H1 (cell line): ENCODE data around the gene SIK3. TPM values are rescaled to one million over a fixed set of nuclear protein-coding genes. Genes with fewer than 3 reads are reported as not detected.

Experiments
- CTCF ChIA-PET: fragments of 300-600 bp; sonication (Branson Sonifier 250); formaldehyde crosslinking; loops from one replicate; lab custom pipeline; 2021; ENCODE audit not compliant: partially characterized antibody; lab: Charles Lee
- POLR2A ChIA-PET: fragments of 300-600 bp; sonication (Branson Sonifier 250); formaldehyde crosslinking; loops from one replicate; lab custom pipeline; 2021; ENCODE audit warnings: inconsistent platforms; ENCODE audit not compliant: partially characterized antibody; lab: Charles Lee
- DNase-seq, 2 experiments: peaks; one replicate each; pipeline versions ENCODE4 v3.0.0 to v3.0.0-alpha.2; 2010 to 2022; ENCODE audit warnings: low spot score in 2 of 2, low read depth in 1 of 2, mixed read lengths in 1 of 2
- FAIRE-seq: peaks from 2 replicates; lab custom pipeline; 2011; peaks lifted over from hg19 to GRCh38; lab: Jason Lieb, UNC
- H2AFZ ChIP-seq: 2 replicates; pipeline ENCODE4 v1.8.1; 2012; ENCODE audit warnings: low read length, inconsistent platforms
- H2AK5ac ChIP-seq: 2 replicates; pipeline ENCODE4 v1.6.1; 2013; ENCODE audit warnings: low read depth, low read length
- H2BK120ac ChIP-seq: replicated peaks from 2 replicates; pipeline ENCODE3; 2013; ENCODE audit warnings: low read depth, low read length, inconsistent platforms
- H2BK12ac ChIP-seq: 2 replicates; pipeline ENCODE4 v1.6.1; 2013; ENCODE audit warnings: low read depth, low read length
- H2BK15ac ChIP-seq: 2 replicates; pipeline ENCODE4 v1.6.1; 2013; ENCODE audit warnings: low read length
- H2BK20ac ChIP-seq: 2 replicates; pipeline ENCODE4 v1.6.1; 2013; ENCODE audit warnings: low read length
- H2BK5ac ChIP-seq: 2 replicates; pipeline ENCODE4 v1.6.1; 2013; ENCODE audit warnings: low read depth, low read length
- H3K14ac ChIP-seq: 2 replicates; pipeline ENCODE4 v1.6.1; 2013; ENCODE audit warnings: inconsistent platforms; ENCODE audit not compliant: insufficient read length
- H3K18ac ChIP-seq: 2 replicates; pipeline ENCODE4 v1.6.1; 2013; ENCODE audit warnings: low read length; ENCODE audit errors: extremely low read depth
- H3K23ac ChIP-seq: 2 replicates; pipeline ENCODE4 v1.6.1; 2013; ENCODE audit warnings: inconsistent platforms; ENCODE audit not compliant: insufficient read length
- H3K23me2 ChIP-seq: 2 replicates; pipeline ENCODE4 v1.6.1; 2013; ENCODE audit warnings: low read depth, low read length
- H3K27ac ChIP-seq: 2 replicates; pipeline ENCODE4 v1.6.1; 2011; ENCODE audit warnings: low read depth, low read length, inconsistent platforms
- H3K27me3 ChIP-seq, 4 experiments: replicated peaks in 1 of 4; 1 replicate in 1 of 4; 2 replicates in 3 of 4; pipeline versions ENCODE4 v1.6.1 to v1.8.1; 2011 to 2013; ENCODE audit warnings: low read length in 3 of 4, mild to moderate bottlenecking in 3 of 4, inconsistent platforms in 2 of 4, mixed read lengths in 2 of 4, moderate library complexity in 1 of 4; ENCODE audit not compliant: control insufficient read depth in 3 of 4, insufficient read depth in 3 of 4; ENCODE audit errors: extremely low read depth in 1 of 4
- H3K36me3 ChIP-seq, 4 experiments: 2 replicates each; pipeline versions ENCODE4 v1.6.1 to v1.8.1; 2011 to 2013; ENCODE audit warnings: mild to moderate bottlenecking in 4 of 4, low read length in 3 of 4, moderate library complexity in 2 of 4, control low read depth in 1 of 4, inconsistent platforms in 1 of 4; ENCODE audit not compliant: insufficient read depth in 4 of 4, control insufficient read depth in 2 of 4
- H3K4ac ChIP-seq: replicated peaks from 2 replicates; pipeline ENCODE3; 2013; ENCODE audit warnings: low read length, low read depth, mixed read lengths, inconsistent platforms; ENCODE audit not compliant: insufficient read length
- H3K4me1 ChIP-seq, 4 experiments: replicated peaks in 1 of 4; 1 replicate in 1 of 4; 2 replicates in 3 of 4; pipeline versions ENCODE4 v1.6.1 to v1.8.1; 2011 to 2013; ENCODE audit warnings: low read length in 3 of 4, inconsistent platforms in 2 of 4, mixed read lengths in 1 of 4; ENCODE audit not compliant: insufficient read depth in 4 of 4, control insufficient read depth in 3 of 4
- H3K4me2 ChIP-seq, 2 experiments: 2 replicates each; pipeline versions ENCODE4 v1.6.1 to v1.8.1; 2011 to 2013; ENCODE audit warnings: low read depth in 2 of 2, low read length in 2 of 2, control low read depth in 1 of 2, inconsistent platforms in 1 of 2, mild to moderate bottlenecking in 1 of 2; ENCODE audit not compliant: insufficient read depth in 1 of 2
- H3K4me3 ChIP-seq, 4 experiments: fragments of 200-600, 300-600 bp in 1 of 4; sonication (generic), shearing (Covaris generic), sonication (Bioruptor Twin) in 1 of 4; 2 replicates each; pipeline versions ENCODE4 v1.5.1 to v1.8.1; 2011 to 2016; ENCODE audit warnings: low read length in 4 of 4, low read depth in 3 of 4, control low read depth in 2 of 4, inconsistent platforms in 2 of 4, mild to moderate bottlenecking in 2 of 4, mixed read lengths in 1 of 4, moderate library complexity in 1 of 4; ENCODE audit not compliant: insufficient read depth in 2 of 4; ENCODE audit errors: extremely low read depth in 1 of 4
- H3K56ac ChIP-seq: replicated peaks from 2 replicates; pipeline ENCODE3; 2013; ENCODE audit warnings: low read depth, mild to moderate bottlenecking, mixed read lengths, low read length, inconsistent platforms; ENCODE audit not compliant: insufficient read length
- H3K79me1 ChIP-seq: 2 replicates; pipeline ENCODE4 v1.6.1; 2013; ENCODE audit warnings: low read depth, low read length, control low read depth
- H3K79me2 ChIP-seq, 2 experiments: 2 replicates each; pipeline versions ENCODE4 v1.6.1 to v1.8.1; 2012 to 2013; ENCODE audit warnings: low read length in 2 of 2, mild to moderate bottlenecking in 2 of 2, inconsistent platforms in 1 of 2; ENCODE audit not compliant: insufficient read depth in 2 of 2, control insufficient read depth in 1 of 2
- H3K9ac ChIP-seq, 4 experiments: replicated peaks in 1 of 4; 1 replicate in 1 of 4; 2 replicates in 3 of 4; pipeline versions ENCODE4 v1.6.1 to v1.8.1; 2011 to 2013; ENCODE audit warnings: low read depth in 3 of 4, low read length in 3 of 4, control low read depth in 2 of 4, mild to moderate bottlenecking in 2 of 4, moderate library complexity in 2 of 4, inconsistent platforms in 1 of 4; ENCODE audit errors: extremely low read depth in 1 of 4
- H3K9me3 ChIP-seq, 2 experiments: 2 replicates each; pipeline versions ENCODE4 v1.6.1 to v1.8.1; 2012 to 2013; ENCODE audit warnings: mild to moderate bottlenecking in 2 of 2, moderate library complexity in 2 of 2, control low read depth in 1 of 2, inconsistent platforms in 1 of 2, low read depth in 1 of 2, low read length in 1 of 2, mixed read lengths in 1 of 2; ENCODE audit not compliant: insufficient read depth in 2 of 2
- H4K20me1 ChIP-seq, 2 experiments: replicated peaks in 1 of 2; 2 replicates each; pipeline versions ENCODE3 to v1.8.1; 2011 to 2013; ENCODE audit warnings: inconsistent platforms in 2 of 2, low read length in 2 of 2, mild to moderate bottlenecking in 1 of 2; ENCODE audit not compliant: insufficient read depth in 2 of 2, control insufficient read depth in 1 of 2
- H4K5ac ChIP-seq: 2 replicates; pipeline ENCODE4 v1.6.1; 2013; ENCODE audit warnings: low read length, low read depth, mixed read lengths, inconsistent platforms; ENCODE audit not compliant: insufficient read length
- H4K8ac ChIP-seq: 2 replicates; pipeline ENCODE4 v1.8.0; 2013; ENCODE audit warnings: mild to moderate bottlenecking, moderate library complexity, low read length, inconsistent platforms; ENCODE audit not compliant: insufficient read depth; ENCODE audit errors: extremely low read depth
- H4K91ac ChIP-seq: replicated peaks from 2 replicates; pipeline ENCODE3; 2013; ENCODE audit warnings: low read length, mixed read lengths, inconsistent platforms; ENCODE audit not compliant: insufficient read length
- CBX8 ChIP-seq: fragments of 300-800, 300-1000 bp; sonication (generic); IDR thresholded peaks from 2 replicates; pipeline ENCODE4 v1.7.1; 2016; ENCODE audit warnings: low read depth, low read length, borderline replicate concordance
- CHD2 ChIP-seq: IDR thresholded peaks from 2 replicates; pipeline ENCODE4 v1.6.1; 2012; ENCODE audit warnings: low read length, improper control_type of control experiment
- KDM1A ChIP-seq: fragments of 200-600, 300-600 bp; sonication (generic); IDR thresholded peaks from 2 replicates; pipeline ENCODE4 v1.7.1; 2016; ENCODE audit warnings: mild to moderate bottlenecking, low read length, borderline replicate concordance
- KDM5A ChIP-seq: fragments of 200-600 bp; IDR thresholded peaks from 2 replicates; pipeline ENCODE4 v1.7.1; 2012; ENCODE audit warnings: mild to moderate bottlenecking, low read length, inconsistent platforms, mixed read lengths
- RBBP5 ChIP-seq: IDR thresholded peaks from 2 replicates; pipeline ENCODE4 v1.7.1; 2012; ENCODE audit warnings: low read depth, mild to moderate bottlenecking, inconsistent platforms, low read length, moderate library complexity, borderline replicate concordance
- SIN3A ChIP-seq, 2 experiments: IDR thresholded peaks in 1 of 2; conservative IDR thresholded peaks in 1 of 2; 2 replicates each; pipeline ENCODE4 v1.6.1; 2011 to 2012; ENCODE audit warnings: low read length in 2 of 2, improper control_type of control experiment in 1 of 2, low read depth in 1 of 2, mild to moderate bottlenecking in 1 of 2
- SRF ChIP-seq: IDR thresholded peaks from 2 replicates; pipeline ENCODE4 v1.6.1; 2011; ENCODE audit warnings: mild to moderate bottlenecking, low read depth, low read length, moderate library complexity
- ZNF274 ChIP-seq: IDR thresholded peaks from 2 replicates; pipeline ENCODE4 v1.7.0; 2012; ENCODE audit warnings: low read length, borderline replicate concordance; ENCODE audit errors: extremely low read depth
- WGBS, 2 experiments: shearing (Covaris generic) in 1 of 2; methylation state at CpG; one replicate each; pipeline versions ENCODE4 v1.1.6 to v1.1.7; 2013 to 2015; ENCODE audit warnings: low lambda C conversion rate in 2 of 2, mixed read lengths in 2 of 2, inconsistent platforms in 1 of 2, low coverage in 1 of 2, missing lambda C conversion rate in 1 of 2; ENCODE audit not compliant: insufficient replicate concordance in 2 of 2, insufficient coverage in 1 of 2, insufficient read length in 1 of 2; ENCODE audit errors: extremely low coverage in 1 of 2, missing lambda C conversion rate in 1 of 2; 5-methylcytosine and 5-hydroxymethylcytosine counted together
- polyA plus RNA-seq, 7 experiments: library from polyadenylated mRNA; depleted of rRNA in 3 of 7; stranded (reverse) in 5 of 7; unstranded in 2 of 7; fragments of >200 nt in 5 of 7; fragments of 200-250 nt in 2 of 7; gene quantifications; 1 replicate in 5 of 7; 2 replicates in 1 of 7; 4 replicates in 1 of 7; pipeline versions ENCODE4 v1.2.1 to v1.2.3, GENCODE V29; 2011 to 2013; ENCODE audit warnings: missing spikeins in 2 of 7, mixed read lengths in 2 of 7
- total RNA-seq: library from RNA; stranded (reverse); fragmentation: NEBNext Ultra II Directional; extraction: Animal tissue kit (Norgen Biotek cat#: 25700); gene quantifications from 2 replicates; pipeline ENCODE4 v1.2.1, GENCODE V29; 2021

The SIK3 gene
- total and polyA plus RNA-seq, 2 of the 8 experiments (the other 6 are each of a cell fraction or from before 2014, with no cell fraction given): 19.9 to 32.1 TPM

DNA sequence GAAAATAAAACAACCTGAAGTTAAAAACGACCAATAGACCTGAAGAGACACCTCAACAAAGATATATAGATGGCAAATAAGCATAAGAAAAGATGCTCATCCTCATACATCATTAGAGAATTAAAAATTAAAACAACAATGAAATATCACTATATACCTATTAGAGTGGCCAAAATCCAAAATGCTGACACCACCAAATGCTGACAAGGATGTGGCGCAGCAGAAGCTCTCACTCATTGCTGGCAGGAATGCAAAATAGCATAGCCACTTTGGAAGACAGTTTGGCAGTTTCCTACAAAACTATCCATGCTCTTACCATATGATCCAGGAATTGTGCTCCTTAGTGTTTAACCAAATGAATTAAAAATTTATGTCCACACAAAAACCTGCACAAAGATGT, 205.9 kb downstream of the SIK3 start:
- no peaks in the 10 kb centered on the region for H3K9me3 ChIP-seq
- POLR2A ChIA-PET: interaction anchor here (0.6 kb wide), 1 partner anchor 160 kb away, joined by 4 read pairs; no protein-coding TSS in a partner anchor
- H2BK20ac ChIP-seq: no peak overlapping the region
- no peak overlapping the region for H4K91ac ChIP-seq
- no peak overlapping the region for H3K56ac ChIP-seq
- H2AK5ac ChIP-seq: no peak overlapping the region
- no peak overlapping the region for H3K23ac ChIP-seq
- CTCF ChIA-PET: interaction anchor here (1.2 to 3.1 kb wide), 3 partner anchors 16 to 213 kb away, joined by 4 to 15 read pairs (median 5); no protein-coding TSS in a partner anchor
- no peak overlapping the region for H3K27ac ChIP-seq
- H3K23me2 ChIP-seq: no peaks in the 10 kb centered on the region
- WGBS, 2 experiments: 90% methylated on average over 2 of the region's 2 CpGs; no CpG with 5 or more reads in 1 of the 2 experiments
- no peak overlapping the region for H4K5ac ChIP-seq
- no peak overlapping the region for H2BK12ac ChIP-seq
- no peaks in the 10 kb centered on the region for H3K4me1 ChIP-seq
- H3K79me1 ChIP-seq: no peaks in the 10 kb centered on the region
- H3K18ac ChIP-seq: no peak overlapping the region
- TF ChIP-seq RBBP5: no peak
- TF ChIP-seq KDM1A: no peak
- TF ChIP-seq ZNF274: no peak
- no peak for TF ChIP-seq CHD2
- TF ChIP-seq SIN3A (conservative IDR thresholded peaks at IDR 0.05 in 1 of 2, IDR thresholded peaks at IDR 0.05 in 1 of 2; ENCODE audit: low read depth in 1 of 2, low read length in 2 of 2): no peak
- no peak for TF ChIP-seq SRF
- no peak for TF ChIP-seq KDM5A
- no peak for TF ChIP-seq CBX8
- TF ChIP-seq, all 59 proteins: peak for 0
- no peak overlapping the region for H3K4me3 ChIP-seq
- no peak overlapping the region for H3K14ac ChIP-seq
- FAIRE-seq (no peak), DNase-seq (no peak)
- H4K20me1 ChIP-seq: peaks cover 0 to 2% of the 10 kb centered on the region in 2 experiments
- no peaks in the 10 kb centered on the region for H3K27me3 ChIP-seq
- no peak overlapping the region for H3K4me2 ChIP-seq
- no peaks in the 10 kb centered on the region for H3K79me2 ChIP-seq
- no peak overlapping the region for H3K4ac ChIP-seq
- H2AFZ ChIP-seq: no peak overlapping the region
- H3K9ac ChIP-seq: no peak overlapping the region
- no peak overlapping the region for H2BK15ac ChIP-seq
- no peak overlapping the region for H2BK120ac ChIP-seq
- no peak overlapping the region for H4K8ac ChIP-seq
- peaks cover 0 to 14% (median 7%) of the 10 kb centered on the region in 4 experiments; a peak in 5 of 8 replicates for H3K36me3 ChIP-seq
- no peak overlapping the region for H2BK5ac ChIP-seq
